Activated T-helper 1 cell treated with anti-CD3 and anti-CD28 coated beads, Interleukin-2, amount 50 U/mL, for 16 hours (primary cell): ENCODE results near the gene GK2.

Source experiments
- DNase-seq, 2 donors: peaks; one replicate each; pipeline ENCODE4 v3.0.0-alpha.2; 2020; ENCODE audit warnings: low read depth in 1 of 2, low spot score in 1 of 2

The GK2 gene

DNA sequence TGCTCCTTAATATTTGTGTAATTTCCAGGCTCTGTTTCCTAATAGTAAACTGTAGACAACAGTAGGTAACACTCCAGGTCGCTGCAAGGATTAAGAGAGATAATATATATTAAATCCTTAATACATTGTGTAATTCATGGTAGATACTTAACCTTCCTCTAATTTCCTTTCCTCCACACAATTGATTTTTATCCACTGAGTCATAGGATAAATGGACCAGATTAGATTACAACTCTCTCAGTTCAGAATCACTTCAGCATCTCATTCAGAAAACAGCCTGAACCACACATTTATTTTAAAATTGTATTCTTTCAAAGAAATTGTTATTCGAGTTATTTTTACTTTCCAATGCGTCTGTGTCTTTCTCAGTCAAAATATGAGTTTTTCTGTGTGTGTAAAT is 17.1 kb downstream of the GK2 start:
- DNase-seq, result no peak

DNA sequence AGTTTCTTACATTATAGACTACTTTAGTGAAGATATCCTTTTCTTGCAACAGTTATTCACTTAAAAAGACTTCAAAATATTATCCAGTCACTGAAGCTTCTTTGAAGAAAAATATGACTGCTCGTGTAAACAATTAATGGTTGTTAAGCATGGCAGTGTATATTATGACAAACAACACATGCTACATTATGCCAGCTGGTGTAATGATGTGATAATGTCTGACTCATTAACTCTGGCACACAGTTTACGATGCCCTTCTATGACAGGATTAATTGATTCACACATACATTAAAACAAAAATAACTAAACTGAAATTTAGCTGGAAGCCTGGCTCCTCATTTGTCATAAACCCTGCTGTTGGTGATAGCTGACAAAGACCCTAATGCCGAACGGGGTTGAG is 22.4 kb downstream of the GK2 start:
- DNase-seq, result no peak

DNA sequence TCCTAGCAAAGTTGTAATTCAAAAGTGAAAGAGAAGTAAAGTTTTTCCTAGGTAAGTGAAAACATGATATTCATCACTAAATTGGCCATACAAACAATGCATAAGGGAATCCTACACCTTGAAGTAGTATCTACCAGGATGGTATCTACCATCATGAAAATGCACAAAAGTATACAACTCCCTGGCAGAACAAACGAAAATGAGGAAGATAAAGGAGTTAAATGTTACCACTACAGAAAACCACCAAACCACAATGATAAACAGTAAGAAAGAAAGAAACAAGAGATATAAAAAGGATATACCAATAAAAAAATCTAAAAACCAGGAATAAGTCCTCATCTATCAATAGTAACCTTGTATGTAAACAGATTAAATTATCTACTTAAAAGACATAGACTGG is 26.9 kb downstream of the GK2 start:
- no peak for DNase-seq

DNA sequence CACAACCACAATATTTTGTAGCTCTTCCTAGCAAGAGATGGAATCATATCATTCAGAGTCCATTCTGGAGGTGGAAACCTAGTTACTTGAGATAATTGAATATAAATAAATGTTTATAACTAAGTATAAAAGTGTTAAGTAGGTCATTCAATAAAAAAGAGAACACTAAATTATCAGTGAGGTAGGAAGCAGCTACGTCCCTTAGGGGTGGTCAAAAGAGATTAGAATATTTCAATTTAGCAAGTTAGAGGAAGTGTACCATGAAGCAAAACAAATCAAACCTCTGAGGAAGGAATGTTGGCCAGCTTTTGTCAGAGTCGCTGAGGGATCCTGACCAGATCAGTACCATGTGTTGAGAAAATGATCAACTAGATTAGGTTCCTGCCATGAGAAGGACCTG is 38.0 kb downstream of the GK2 start:
- DNase-seq, result no peak

DNA sequence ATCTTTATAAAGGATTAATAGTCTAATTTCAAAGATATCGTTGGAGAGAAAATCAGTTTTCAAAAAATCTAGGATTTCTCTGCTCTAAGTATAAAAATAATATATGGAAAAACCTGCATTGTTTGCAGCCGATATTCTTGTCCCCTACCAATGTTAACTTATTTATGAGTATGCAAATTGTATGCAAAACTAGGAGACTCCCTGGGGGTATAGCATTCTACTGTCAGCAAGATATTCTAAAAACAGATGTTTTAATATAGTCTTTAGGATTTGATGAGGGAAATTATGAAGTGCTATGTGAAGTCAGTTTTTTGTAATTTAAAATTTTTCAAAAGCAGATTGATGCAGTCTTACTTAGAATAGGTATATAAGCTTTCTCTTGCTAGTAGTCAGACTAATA is 40.9 kb downstream of the GK2 start:
- no peak for DNase-seq

DNA sequence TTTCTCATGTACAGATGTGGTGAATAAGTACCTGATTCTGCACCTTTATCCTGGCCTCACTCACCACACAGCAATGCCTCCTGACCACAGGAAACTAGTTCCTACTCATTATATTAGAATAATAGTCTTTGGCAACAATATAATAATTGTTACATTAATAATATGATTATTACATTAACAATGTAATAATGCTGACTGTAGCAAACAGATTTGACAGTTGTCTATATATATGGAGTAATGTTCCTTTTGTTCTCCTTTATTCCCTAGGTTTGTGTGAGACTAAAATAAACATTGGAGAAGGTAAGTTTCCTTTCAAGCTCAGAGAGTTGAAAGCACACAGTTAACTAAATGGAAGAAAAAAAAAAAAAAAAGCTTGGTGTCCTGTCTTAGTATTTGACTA is 41.6 kb downstream of the GK2 start:
- DNase-seq, result no peak

DNA sequence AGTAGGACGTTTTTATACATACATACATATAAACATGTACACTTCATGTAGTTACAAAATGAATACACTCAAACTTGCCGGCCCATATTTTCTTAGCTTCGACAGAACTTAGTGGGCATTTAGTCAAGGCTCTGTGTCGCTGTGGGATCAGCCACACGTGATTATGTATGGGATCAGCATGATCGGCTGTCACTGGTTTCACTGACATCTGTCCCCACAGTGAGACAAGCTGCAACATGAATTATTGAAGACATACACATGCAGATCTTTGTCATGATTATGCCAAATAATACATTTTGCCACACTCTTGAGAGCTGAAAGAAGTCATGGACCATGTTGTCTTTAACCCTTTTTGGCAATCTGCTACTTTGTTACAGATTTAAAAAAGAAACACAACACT is 44.0 kb downstream of the GK2 start:
- DNase-seq, result no peak

DNA sequence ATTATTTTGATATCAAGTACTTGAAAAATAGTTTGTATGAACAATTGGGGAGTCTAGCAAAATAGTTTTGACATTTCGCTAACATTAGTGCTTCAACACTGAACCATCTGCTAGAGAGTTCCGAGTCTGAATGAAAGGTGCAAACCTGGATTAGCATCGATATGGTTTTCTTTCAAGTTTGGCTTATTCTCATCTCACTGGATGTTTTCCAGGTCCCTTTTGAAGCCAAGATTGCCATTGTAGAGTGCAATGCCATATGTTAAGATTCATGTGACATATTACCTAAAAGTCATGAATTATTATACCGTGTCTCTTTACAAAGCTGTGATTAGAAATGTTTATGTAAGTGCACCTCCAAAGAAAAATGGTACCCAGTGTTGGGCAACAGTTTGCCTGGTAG is 45.4 kb downstream of the GK2 start:
- no peak for DNase-seq

DNA sequence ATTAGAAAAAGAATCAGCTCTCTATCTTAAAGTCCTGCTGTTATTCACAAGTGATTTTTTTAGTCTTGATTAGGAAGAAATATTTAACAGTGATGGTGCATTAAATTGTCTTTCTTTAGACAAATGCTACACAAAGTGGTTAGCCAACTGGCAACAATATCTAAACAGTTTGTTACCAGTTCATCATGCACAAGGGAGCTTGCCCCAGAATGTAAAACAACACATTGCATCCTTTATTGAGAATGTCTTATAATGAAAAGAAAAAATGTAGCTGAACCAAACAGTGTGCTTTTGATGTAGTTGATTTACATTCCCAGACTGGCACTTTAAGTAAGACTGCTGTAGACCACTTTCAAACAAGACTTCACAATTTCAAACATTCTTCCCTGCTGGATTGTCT is 48.0 kb downstream of the GK2 start:
- no peak for DNase-seq

DNA sequence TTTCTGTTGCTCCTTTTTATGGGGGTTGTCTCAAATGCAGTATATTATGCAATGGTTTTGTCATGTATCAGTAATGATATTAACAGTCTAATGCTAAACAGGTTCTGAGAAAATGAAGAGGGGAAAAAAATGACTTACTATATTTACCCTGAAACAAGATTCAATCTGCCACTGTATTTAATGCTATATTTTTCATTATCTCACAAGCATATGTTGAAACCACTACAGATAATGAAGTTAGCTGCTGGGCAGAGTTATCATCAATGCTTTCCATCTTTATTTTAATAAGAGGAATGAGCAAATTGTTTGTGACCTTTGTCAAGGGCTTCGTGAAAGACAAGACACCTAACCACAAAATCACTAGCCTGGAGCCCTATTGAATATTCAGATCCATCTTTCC is 49.6 kb downstream of the GK2 start:
- DNase-seq, result no peak

DNA sequence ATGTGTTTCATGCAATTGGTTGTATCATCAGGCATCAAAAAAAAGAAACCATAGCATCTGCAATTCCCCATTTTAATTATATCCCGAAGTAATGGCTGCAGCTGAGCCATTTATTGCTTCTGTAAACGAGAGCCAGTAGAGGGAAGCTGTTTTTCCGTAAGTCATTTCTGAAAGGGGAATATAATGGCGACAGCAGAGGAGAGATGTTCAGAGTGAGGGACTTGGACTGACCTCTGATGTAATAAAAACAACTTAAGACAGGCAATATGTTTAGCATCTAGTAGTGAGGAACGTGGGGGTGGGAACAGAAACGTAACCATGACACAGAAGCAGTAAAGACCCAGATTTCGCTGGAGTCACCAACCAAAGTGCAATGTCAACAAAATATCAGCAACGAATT is 50.7 kb downstream of the GK2 start:
- no peak for DNase-seq
